ENCODE results near the gene NAALADL2. TPM values are rescaled to one million over a fixed set of nuclear protein-coding genes. Genes with fewer than 3 reads are reported as not detected.
"Not testable (repeated sequence)": the region's sequence is repeated elsewhere in the genome, so short reads cannot be mapped to it uniquely, and the experiment has no call there.

The NAALADL2 gene
- total RNA-seq, 1 donor from 2014 or later = 9.9 TPM

- DNase-seq (ENCODE audit: extremely low spot score, unreplicated experiment) = no peak
- TF ChIP-seq CTCF (conservative IDR thresholded peaks at IDR 0.05) = no peak
- H3K27ac Mint-ChIP-seq = no peak overlapping the region
- no peak overlapping the region for H3K4me3 Mint-ChIP-seq
- H3K36me3 Mint-ChIP-seq = no peaks in the 10 kb centered on the region
- H3K27me3 Mint-ChIP-seq = peaks cover 2% of the 10 kb centered on the region
- peaks cover 14% of the 10 kb centered on the region for H3K4me1 Mint-ChIP-seq (ENCODE audit: unreplicated experiment)
- H3K9me3 Mint-ChIP-seq = no peaks in the 10 kb centered on the region
Measured at GRCh38 chr3:175267121-175267531, 408.0 kb downstream of the NAALADL2 start.

GRCh38 chr3:175267561-175267960, 408.4 kb downstream of the NAALADL2 start:
- H3K4me1 Mint-ChIP-seq (ENCODE audit: unreplicated experiment) = peaks cover 14% of the 10 kb centered on the region
- H3K9me3 Mint-ChIP-seq = no peaks in the 10 kb centered on the region
- no peak for DNase-seq (ENCODE audit: extremely low spot score, unreplicated experiment)
- no peak overlapping the region for H3K27ac Mint-ChIP-seq
- no peak overlapping the region for H3K4me3 Mint-ChIP-seq
- TF ChIP-seq CTCF (conservative IDR thresholded peaks at IDR 0.05) = no peak
- no peaks in the 10 kb centered on the region for H3K36me3 Mint-ChIP-seq
- H3K27me3 Mint-ChIP-seq = peaks cover 2% of the 10 kb centered on the region

- Mint-ChIP-seq H3K36me3 (no peaks in the 10 kb centered on the region), H3K27ac (no peak overlapping the region), H3K4me3 (no peak overlapping the region), H3K27me3 (peaks cover 2% of the 10 kb centered on the region), H3K4me1 (ENCODE audit: unreplicated experiment) (peaks cover 18% of the 10 kb centered on the region), H3K9me3 (no peaks in the 10 kb centered on the region)
- no peak for DNase-seq (ENCODE audit: extremely low spot score, unreplicated experiment)
- no peak for TF ChIP-seq CTCF (conservative IDR thresholded peaks at IDR 0.05)
Measured at GRCh38 chr3:175269394-175269793, 410.3 kb downstream of the NAALADL2 start.

- H3K27ac Mint-ChIP-seq = peak overlapping the region; percentile 14
Measured at GRCh38 chr3:175270198-175270837, 411.2 kb downstream of the NAALADL2 start.

DNA sequence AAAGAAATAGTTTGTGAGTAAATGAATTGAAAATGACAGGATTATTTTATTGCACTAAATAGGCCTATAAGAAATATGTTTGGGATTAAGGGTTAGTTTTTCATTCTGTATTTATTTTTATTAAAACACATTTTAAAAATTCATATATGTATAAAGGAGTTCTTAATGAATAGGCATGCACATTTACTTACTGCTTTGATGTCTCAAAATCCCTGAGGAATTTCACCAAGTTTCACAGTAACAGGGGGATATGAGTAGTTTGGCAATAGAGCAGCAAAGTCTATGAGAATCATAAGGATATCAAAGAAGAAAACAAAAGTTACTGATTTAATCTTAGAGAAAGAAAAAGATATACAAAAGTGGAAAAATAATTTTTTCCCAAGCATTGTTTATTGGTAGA, 411.7 kb downstream of the NAALADL2 start:
- peaks cover 18% of the 10 kb centered on the region for H3K4me1 Mint-ChIP-seq (ENCODE audit: unreplicated experiment)
- H3K36me3 Mint-ChIP-seq = no peaks in the 10 kb centered on the region
- no peak for TF ChIP-seq CTCF (conservative IDR thresholded peaks at IDR 0.05)
- H3K4me3 Mint-ChIP-seq = no peak overlapping the region
- no peaks in the 10 kb centered on the region for H3K9me3 Mint-ChIP-seq
- no peak for DNase-seq (ENCODE audit: extremely low spot score, unreplicated experiment)
- H3K27ac Mint-ChIP-seq = no peak overlapping the region
- H3K27me3 Mint-ChIP-seq = peaks cover 2% of the 10 kb centered on the region

More at GRCh38 chr3:175270198-175270837, 411.2 kb downstream of the NAALADL2 start:
- Mint-ChIP-seq H3K9me3 (no peaks in the 10 kb centered on the region), H3K4me1 (ENCODE audit: unreplicated experiment) (peaks cover 18% of the 10 kb centered on the region), H3K36me3 (no peaks in the 10 kb centered on the region), H3K27me3 (peaks cover 2% of the 10 kb centered on the region), H3K4me3 (peak overlapping the region; percentile 36)
- no peak for TF ChIP-seq CTCF (conservative IDR thresholded peaks at IDR 0.05)
- no peak for DNase-seq (ENCODE audit: extremely low spot score, unreplicated experiment)

- H3K27ac Mint-ChIP-seq; H3K4me3 Mint-ChIP-seq; DNase-seq (ENCODE audit: extremely low spot score, unreplicated experiment); H3K27me3 Mint-ChIP-seq; H3K9me3 Mint-ChIP-seq; H3K36me3 Mint-ChIP-seq: not testable (repeated sequence)
- peaks cover 18% of the 10 kb centered on the region for H3K4me1 Mint-ChIP-seq (ENCODE audit: unreplicated experiment)
Measured at GRCh38 chr3:175271465-175271864, 412.3 kb downstream of the NAALADL2 start.

All from type B pancreatic cell (in vitro differentiated cells).